ENCODE measurements around the gene MTHFD2.

GRCh38 chr2:74216642-74217041 is 18.2 kb downstream of the MTHFD2 start:
- TF ChIP-seq POLR2A (IDR thresholded peaks at IDR 0.05; ENCODE audit: low read depth, low read length) = no peak
- no peak for TF ChIP-seq TAF1 (IDR thresholded peaks at IDR 0.05; ENCODE audit: low read depth, low read length)
- no peak for TF ChIP-seq POLR2AphosphoS5 (IDR thresholded peaks at IDR 0.05; ENCODE audit: low read depth, low read length)
